HUDEP-2 (cell line): ENCODE data around the gene TTC21A.

Experiments
- DNase-seq, 76 experiments: peaks; one replicate each; lab custom pipeline; 2025; ENCODE audit not compliant: unreplicated experiment in 76 of 76; lab: John Stamatoyannopoulos, UW

Gene TTC21A

DNA sequence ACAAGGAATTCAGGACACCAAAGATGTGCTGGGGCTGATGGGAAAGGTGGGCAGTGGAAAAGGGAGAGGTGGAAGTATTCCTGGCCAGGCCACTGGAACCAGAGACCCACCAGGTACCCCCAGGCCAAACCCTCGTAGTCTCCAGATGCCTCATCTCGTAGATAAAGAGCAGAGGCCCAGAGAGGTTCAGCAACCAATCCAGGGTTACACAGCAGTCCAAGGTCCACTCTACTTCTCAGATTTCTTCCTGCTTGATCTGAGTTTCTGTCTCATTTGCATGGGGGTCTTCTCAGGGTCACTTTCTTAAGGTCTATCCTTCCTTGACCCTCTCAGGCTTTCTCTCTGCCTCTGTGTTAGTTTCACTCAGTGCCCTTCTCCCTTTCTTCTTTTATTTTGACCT is 5.1 kb downstream of the TTC21A start:
- DNase-seq = no peak

DNA sequence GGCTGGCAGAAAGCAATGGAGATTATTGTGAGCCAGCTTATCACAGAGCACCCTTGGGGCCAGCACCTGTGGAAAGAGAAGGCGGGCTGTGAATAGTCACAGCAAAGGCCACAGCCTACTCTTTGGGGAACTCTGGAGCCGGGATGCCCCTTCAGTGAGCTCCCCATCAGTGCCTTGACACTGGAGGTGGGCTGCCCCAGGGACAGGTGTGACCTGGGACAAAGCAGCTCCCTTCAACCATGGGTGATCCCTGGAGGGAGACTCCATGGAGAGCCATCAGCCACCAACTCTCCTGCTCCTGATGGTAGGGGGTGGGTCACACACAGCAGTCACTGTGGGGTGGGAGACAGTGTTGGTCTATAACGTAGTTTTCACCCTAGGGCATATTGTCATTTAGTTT is 5.8 kb downstream of the TTC21A start:
- DNase-seq = no peak

DNA sequence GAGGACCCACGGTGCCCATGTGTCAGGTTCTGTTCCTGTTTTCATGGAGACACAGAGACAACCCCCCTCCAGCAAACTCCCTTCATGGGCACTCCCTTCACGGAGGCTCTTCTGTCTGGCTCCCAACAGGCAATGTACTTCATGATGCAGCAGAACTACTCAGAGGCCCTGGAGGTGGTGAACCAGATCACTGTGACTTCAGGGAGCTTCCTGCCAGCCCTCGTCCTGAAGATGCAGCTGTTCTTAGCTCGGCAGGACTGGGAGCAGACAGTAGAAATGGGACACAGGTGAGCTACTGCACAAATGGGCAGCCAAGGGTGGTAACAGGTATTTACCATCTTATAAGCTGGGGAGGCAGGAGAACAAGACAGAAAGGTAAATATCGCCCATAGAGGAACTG is 7.0 kb downstream of the TTC21A start:
- no peak for DNase-seq

GRCh38 chr3:39115870-39116269 is 8.4 kb downstream of the TTC21A start:
- DNase-seq = no peak

- peak in 1 of 76 experiments; percentile 7 for DNase-seq
Observed at GRCh38 chr3:39118079-39118478, 10.6 kb downstream of the TTC21A start.

GRCh38 chr3:39118931-39119660 is 11.6 kb downstream of the TTC21A start:
- no peak for DNase-seq

GRCh38 chr3:39121621-39122020 is 14.1 kb downstream of the TTC21A start:
- DNase-seq = no peak

- no peak for DNase-seq
Observed at GRCh38 chr3:39122813-39123212, 15.3 kb downstream of the TTC21A start.

DNA sequence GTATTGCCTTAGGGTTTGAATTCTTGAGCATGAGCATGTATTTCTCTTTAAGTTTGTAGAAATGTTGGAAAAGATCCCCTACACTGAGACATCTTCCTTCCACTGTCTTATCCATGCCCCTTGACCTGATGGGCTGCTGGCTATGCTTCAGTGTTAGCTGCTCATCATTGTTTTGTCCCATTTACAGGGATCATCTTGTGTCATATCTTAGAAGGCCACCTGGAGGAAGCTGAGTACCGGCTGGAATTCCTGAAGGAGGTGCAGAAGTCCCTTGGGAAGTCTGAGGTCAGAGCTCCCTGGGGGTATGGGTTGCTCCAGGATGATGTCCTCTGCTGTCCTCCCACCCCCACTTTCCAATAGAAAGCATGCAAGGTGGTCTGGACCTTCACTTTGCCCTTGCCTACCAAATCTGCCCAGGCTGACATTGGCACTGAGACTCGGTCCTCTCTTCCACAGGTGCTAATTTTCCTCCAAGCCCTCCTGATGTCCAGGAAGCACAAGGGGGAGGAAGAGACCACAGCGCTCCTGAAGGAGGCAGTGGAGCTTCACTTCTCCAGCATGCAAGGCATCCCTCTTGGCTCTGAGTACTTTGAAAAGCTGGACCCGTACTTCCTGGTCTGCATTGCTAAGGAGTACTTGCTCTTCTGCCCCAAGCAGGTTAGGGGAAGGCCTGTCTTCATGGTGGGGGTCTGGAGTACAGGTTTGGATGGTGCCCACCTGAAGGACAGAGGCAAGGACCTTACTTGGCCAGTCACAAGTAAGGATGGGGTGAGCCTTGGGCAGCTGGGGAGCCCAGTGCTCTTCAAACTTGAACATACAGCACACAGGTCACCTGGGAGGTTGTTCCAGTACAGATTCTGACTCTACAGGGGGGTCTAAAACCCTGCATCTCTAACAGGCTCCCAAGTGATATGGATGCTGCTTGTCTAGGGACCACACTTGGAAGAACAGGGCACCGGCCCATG is 17.7 kb downstream of the TTC21A start:
- DNase-seq = no peak

DNA sequence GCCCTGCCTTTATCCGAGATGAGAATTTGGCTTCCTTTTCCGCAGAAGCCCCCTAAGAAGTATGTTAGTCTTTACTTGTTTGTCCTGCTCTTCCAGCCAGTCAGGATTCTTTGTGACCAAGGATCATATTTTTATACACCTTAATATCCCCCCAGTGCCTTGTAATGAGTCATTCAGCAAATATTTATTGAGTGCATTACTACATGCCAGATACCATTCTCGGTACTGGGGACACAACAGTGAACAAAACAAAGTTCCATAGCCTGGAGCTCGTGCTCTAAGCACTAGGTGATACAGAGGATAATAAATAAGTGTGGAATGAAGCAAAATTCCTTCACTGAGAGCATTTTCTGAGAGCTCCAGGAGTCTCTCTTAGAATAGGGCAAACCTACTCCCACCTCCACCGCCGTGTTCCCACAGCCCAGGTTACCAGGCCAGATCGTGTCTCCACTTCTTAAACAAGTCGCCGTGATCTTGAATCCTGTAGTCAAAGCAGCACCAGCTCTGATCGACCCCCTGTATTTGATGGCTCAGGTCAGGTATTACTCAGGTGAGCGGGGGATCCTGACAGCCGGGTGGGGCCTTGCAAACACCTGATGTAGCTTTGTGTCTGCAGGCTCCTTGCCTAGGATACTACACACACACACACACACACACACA is 18.5 kb downstream of the TTC21A start:
- no peak for DNase-seq

GRCh38 chr3:39126532-39127071 is 19.1 kb downstream of the TTC21A start:
- DNase-seq = peak in 55 of 76 experiments; percentile 4 to 65 (median 37)

DNA sequence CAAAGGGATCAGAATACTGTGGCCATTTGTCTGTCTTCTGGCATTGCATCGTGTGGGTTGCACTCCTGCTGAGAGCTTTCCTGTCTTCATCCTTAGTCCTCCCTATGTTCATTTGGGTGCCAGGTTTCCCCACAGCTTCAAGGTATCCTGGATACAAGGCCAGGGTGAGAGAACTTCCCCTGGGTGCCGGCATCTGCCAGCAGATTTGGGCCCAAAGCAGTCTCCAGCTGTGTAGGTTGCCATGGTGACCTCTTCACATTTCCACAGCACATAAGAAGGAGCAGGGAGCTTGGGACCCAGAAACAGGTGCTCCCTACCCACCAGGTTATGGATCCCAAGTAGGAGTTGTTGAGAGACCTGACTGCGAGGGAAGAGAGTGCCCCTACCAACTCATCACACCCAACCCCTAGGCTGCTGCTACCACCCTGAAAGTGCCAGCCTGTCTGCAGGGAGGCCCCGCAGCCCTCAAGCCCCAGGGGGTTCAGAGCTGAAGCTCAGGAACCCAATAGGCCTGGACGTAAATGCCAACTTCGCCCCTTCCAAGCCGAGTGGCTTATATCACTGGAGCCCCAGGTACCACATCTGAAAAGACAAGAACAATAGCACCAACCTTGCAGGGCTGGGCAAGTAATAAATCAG is 19.9 kb downstream of the TTC21A start:
- DNase-seq = no peak

DNA sequence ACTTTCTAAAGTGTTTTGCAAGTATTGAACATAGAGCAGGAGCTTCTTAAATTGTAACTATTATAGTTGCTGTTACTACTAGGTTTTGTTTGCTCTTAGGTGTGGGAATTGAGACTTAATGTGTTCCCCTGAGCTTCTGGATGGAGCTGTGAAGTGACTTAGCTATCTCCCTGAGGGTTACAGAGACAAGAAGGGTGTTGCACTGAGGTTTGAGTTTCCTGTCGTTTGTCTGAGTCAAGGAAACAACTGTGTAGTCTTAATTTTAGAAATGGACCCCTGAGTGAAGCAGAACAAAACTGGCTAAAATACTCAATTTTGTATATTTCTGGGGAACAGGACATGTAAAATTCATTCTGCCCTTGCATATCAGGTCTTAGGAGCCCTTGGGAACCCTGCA is 20.4 kb downstream of the TTC21A start:
- no peak for DNase-seq

DNA sequence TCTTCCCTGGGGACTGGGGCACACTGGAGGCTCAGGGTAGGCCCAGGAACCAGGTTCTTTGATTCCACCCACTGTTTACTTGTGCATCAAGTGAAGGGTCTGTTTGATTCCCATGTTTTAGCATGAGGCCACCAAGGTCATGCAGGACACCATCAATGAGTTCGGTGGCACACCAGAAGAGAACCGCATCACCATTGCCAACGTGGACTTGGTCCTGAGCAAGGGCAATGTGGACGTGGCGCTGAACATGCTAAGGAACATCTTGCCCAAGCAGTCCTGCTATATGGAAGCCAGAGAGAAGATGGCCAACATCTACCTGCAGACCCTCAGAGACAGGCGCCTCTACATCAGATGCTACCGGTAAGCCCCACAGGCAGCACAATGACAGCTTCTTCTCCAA is 21.5 kb downstream of the TTC21A start:
- no peak for DNase-seq

DNA sequence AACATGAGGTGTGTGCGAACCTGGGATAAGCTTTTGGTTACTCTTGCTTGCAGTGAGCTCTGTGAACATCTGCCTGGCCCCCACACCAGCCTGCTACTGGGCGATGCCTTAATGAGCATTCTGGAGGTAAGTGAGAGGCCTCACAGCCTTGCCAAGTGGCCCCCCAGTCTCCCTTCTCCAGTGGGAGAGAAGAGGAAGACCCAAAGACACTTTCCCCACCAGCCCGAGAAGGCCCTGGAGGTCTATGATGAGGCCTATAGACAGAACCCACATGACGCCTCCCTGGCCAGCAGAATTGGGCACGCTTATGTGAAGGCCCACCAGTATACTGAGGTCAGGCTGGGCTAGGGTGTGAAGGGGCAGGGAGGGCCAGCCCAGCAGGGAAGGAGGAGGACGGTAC is 22.5 kb downstream of the TTC21A start:
- no peak for DNase-seq

DNA sequence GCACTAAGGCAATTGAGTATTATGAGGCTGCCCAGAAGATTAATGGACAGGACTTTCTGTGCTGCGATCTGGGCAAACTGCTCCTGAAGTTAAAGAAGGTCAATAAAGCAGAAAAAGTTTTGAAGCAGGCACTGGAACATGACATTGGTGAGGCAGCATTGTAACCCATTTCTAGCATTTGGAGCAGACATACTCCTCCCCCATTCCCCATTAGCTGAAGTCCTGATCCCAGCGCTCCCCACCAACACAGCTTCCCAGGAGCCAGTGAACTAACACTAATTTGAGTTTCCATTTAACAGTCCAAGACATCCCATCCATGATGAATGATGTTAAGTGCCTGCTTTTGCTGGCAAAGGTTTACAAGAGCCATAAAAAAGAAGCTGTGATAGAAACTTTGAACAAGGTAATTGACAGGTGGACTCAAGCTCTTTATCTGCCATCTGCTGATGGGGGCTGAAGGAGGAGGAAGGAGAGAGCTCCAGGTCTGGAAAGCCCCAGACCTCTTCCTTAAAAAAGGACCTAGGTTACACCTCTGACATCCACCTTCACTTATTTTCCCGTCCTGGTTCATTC is 23.3 kb downstream of the TTC21A start:
- no peak for DNase-seq

GRCh38 chr3:39132096-39133092 is 24.9 kb downstream of the TTC21A start:
- no peak for DNase-seq

DNA sequence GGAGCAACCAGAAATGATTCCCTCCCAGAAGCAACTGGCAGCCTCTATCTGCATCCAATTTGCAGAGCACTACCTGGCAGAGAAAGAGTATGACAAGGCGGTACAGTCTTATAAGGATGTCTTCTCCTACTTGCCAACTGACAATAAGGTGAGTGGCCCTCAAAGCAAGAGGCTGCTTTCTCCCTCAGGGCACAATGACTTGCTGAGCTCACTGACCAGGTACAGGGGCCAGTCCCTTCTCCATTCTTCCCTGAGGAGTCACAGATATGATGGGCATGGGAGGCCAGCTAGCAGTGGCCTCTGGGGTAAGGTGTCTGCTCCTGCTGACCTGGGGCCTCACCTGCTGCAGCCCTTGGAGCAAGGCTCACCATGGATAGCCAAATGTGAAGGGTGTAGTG is 25.6 kb downstream of the TTC21A start:
- no peak for DNase-seq

DNA sequence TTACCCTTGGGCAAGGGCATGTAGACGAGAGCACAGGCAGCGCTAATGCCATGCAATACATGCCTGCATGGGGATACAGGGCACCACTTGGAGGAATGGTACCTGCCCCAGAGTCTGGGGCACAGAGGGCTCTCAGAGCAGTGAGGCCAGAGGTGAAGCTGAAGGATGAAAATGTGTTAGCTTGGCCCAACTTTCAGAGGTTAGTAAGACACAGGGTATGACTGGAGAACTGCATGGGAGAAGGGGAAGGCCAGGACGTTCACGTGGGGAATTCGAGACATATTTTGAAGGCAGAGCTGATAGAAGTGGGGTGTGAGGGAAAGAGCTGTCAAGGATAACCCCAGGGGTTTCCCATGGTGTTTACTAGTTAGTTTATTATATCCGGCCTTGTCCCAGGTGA is 26.3 kb downstream of the TTC21A start:
- DNase-seq = no peak
